Measurements from ENCODE around the gene QPRT. TPM values are rescaled to one million over a fixed set of nuclear protein-coding genes. Genes with fewer than 3 reads are reported as not detected.

Gene QPRT
- total and polyA plus RNA-seq, 2 of the 8 experiments (the other 6 are each of a cell fraction or from before 2014, with no cell fraction given): 89.0 to 102 TPM

GRCh38 chr16:29686740-29687332, 7.9 kb downstream of the QPRT start:
- Histone ChIP-seq H3K79me1 (ENCODE audit: low read depth, low read length) (peaks cover 15% of the 10 kb centered on the region), H2BK120ac (replicated peaks; ENCODE audit: low read depth, low read length) (no peak overlapping the region), H4K8ac (ENCODE audit: extremely low read depth, insufficient read depth, low read length) (no peak overlapping the region), H4K91ac (replicated peaks; ENCODE audit: insufficient read length, low read length) (no peak overlapping the region), H3K4ac (replicated peaks; ENCODE audit: insufficient read length, low read depth, low read length) (no peak overlapping the region), H2BK12ac (ENCODE audit: low read depth, low read length) (no peak overlapping the region), H3K36me3 (ENCODE audit: control insufficient read depth in 2 of 4, insufficient read depth in 4 of 4, low read length in 3 of 4) (peaks cover 0 to 23% (median 4%) of the 10 kb centered on the region in 4 experiments; a peak in 3 of 8 replicates), H3K27ac (ENCODE audit: low read depth, low read length) (no peak overlapping the region), H2BK20ac (ENCODE audit: low read length) (no peak overlapping the region), H3K4me2 (ENCODE audit: insufficient read depth in 1 of 2, low read depth in 2 of 2, low read length in 2 of 2) (no peak overlapping the region), H3K18ac (ENCODE audit: extremely low read depth, low read length) (no peak overlapping the region), H4K20me1 (replicated peaks in 1 of 2; ENCODE audit: control insufficient read depth in 1 of 2, insufficient read depth in 2 of 2, low read length in 2 of 2) (peaks cover 0 to 9% of the 10 kb centered on the region in 2 experiments), H2BK5ac (ENCODE audit: low read depth, low read length) (peak overlapping the region; percentile 77; the same call in 1 of the 2 replicates), H3K23me2 (ENCODE audit: low read depth, low read length) (no peaks in the 10 kb centered on the region), H3K4me1 (replicated peaks in 1 of 4; ENCODE audit: control insufficient read depth in 3 of 4, insufficient read depth in 4 of 4, low read length in 3 of 4) (peaks cover 2 to 9% (median 5%) of the 10 kb centered on the region in 4 experiments; a peak in 5 of 7 replicates), H3K14ac (ENCODE audit: insufficient read length) (no peak overlapping the region), H4K5ac (ENCODE audit: insufficient read length, low read depth, low read length) (no peak overlapping the region), H3K4me3 (ENCODE audit: extremely low read depth in 1 of 4, insufficient read depth in 2 of 4, low read depth in 3 of 4, low read length in 4 of 4) (no peak overlapping the region), H3K56ac (replicated peaks; ENCODE audit: insufficient read length, low read depth, low read length) (no peak overlapping the region), H3K27me3 (replicated peaks in 1 of 4; ENCODE audit: control insufficient read depth in 3 of 4, extremely low read depth in 1 of 4, insufficient read depth in 3 of 4, low read length in 3 of 4) (no peaks in the 10 kb centered on the region), H3K79me2 (ENCODE audit: control insufficient read depth in 1 of 2, insufficient read depth in 2 of 2, low read length in 2 of 2) (peaks cover 0 to 74% of the 10 kb centered on the region in 2 experiments; a peak in 3 of 4 replicates), H3K9me3 (ENCODE audit: insufficient read depth in 2 of 2, low read depth in 1 of 2, low read length in 1 of 2) (no peaks in the 10 kb centered on the region), H2BK15ac (ENCODE audit: low read length) (no peak overlapping the region), H2AFZ (ENCODE audit: low read length) (no peak overlapping the region), H2AK5ac (ENCODE audit: low read depth, low read length) (no peak overlapping the region), H3K9ac (replicated peaks in 1 of 4; ENCODE audit: extremely low read depth in 1 of 4, low read depth in 3 of 4, low read length in 3 of 4) (no peak overlapping the region), H3K23ac (ENCODE audit: insufficient read length) (no peak overlapping the region)
- ChIA-PET CTCF (ENCODE audit: partially characterized antibody) (interaction anchor here (0.5 to 3.9 kb wide), 5 partner anchors 10 to 98 kb away, joined by 3 to 17 read pairs (median 3); no protein-coding TSS in a partner anchor), POLR2A (ENCODE audit: partially characterized antibody) (interaction anchor here (1.0 to 9.8 kb wide), 8 partner anchors 10 to 379 kb away, joined by 3 to 130 read pairs (median 6); partner anchors contain the start of genes ALDOA and QPRT)
- FAIRE-seq (no peak), DNase-seq (ENCODE audit: low read depth in 1 of 2, low spot score in 2 of 2) (no peak)
- WGBS, 2 experiments (ENCODE audit: extremely low coverage in 1 of 2, insufficient coverage in 1 of 2, insufficient read length in 1 of 2, insufficient replicate concordance in 2 of 2, low coverage in 1 of 2, low lambda C conversion rate in 2 of 2, missing lambda C conversion rate in 1 of 2): 90% methylated on average over 9 of the region's 9 CpGs; no CpG with 5 or more reads in 1 of the 2 experiments
- TF ChIP-seq CREB1 (IDR thresholded peaks at IDR 0.05) (no peak), SP4 (IDR thresholded peaks at IDR 0.05; ENCODE audit: low read length) (no peak), SP2 (IDR thresholded peaks at IDR 0.05; ENCODE audit: low read length) (no peak), EGR1 (IDR thresholded peaks at IDR 0.05; ENCODE audit: borderline replicate concordance, low read depth, low read length) (no peak), TBP (IDR thresholded peaks at IDR 0.05; ENCODE audit: low read depth, low read length) (no peak), ATF2 (IDR thresholded peaks at IDR 0.05; ENCODE audit: low read length) (no peak), TEAD4 (IDR thresholded peaks at IDR 0.05; ENCODE audit: low read depth, low read length) (no peak), PHF8 (conservative IDR thresholded peaks at IDR 0.05; ENCODE audit: low read depth, low read length) (no peak), EP300 (IDR thresholded peaks at IDR 0.05; ENCODE audit: borderline replicate concordance in 1 of 2, low read depth in 2 of 2, low read length in 2 of 2) (no peak), JUND (IDR thresholded peaks at IDR 0.05; ENCODE audit: low read length) (no peak), RBBP5 (IDR thresholded peaks at IDR 0.05; ENCODE audit: borderline replicate concordance, low read depth, low read length) (no peak), CHD2 (IDR thresholded peaks at IDR 0.05; ENCODE audit: low read length) (no peak)
